Activated CD4-positive, CD25-positive, alpha-beta regulatory T cell (primary cell): ENCODE data around the gene SRSF2.
"Not testable (repeated sequence)": the region's sequence is repeated elsewhere in the genome, so short reads cannot be mapped to it uniquely, and the experiment has no call there.

ENCODE experiments used
- DNase-seq, 4 experiments: peaks; one replicate each; lab custom pipeline; 2025; lab: John Stamatoyannopoulos, UW

The SRSF2 gene

GRCh38 chr17:76700617-76701470 lies 36.3 kb downstream of the SRSF2 start:
- DNase-seq, result no peak

GRCh38 chr17:76700270-76700616 lies 36.9 kb downstream of the SRSF2 start:
- no peak for DNase-seq

DNA sequence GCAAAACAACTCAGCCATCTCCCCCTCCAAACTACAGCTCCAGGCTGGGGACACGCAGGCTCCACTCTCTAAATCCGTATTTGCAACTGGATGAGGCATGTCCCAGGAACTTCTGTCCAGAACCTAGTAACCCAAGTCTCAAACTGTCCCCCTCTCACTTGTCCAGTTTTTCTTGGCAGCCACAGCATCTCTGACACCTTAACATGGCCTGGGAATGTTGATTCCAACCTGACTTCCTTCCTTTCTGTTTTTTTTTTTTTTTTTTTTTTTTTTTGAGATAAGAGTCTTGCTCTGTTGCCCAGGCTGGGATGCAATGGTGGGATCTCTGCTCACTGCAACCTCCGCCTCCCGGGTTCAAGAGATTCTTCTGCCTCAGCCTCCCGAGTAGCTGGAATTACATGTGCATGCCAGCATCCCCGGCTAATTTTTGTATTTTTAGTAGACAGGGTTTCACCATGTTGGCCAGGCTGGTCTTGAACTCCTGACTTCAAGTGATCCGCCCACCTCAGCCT lies 38.6 kb downstream of the SRSF2 start:
- not testable (repeated sequence) for DNase-seq

- no peak for DNase-seq
Measured at GRCh38 chr17:76697702-76698465, 39.2 kb downstream of the SRSF2 start.

GRCh38 chr17:76696763-76697701 lies 40.1 kb downstream of the SRSF2 start:
- no peak for DNase-seq

- no peak for DNase-seq
Measured at GRCh38 chr17:76695059-76695831, 41.9 kb downstream of the SRSF2 start.

GRCh38 chr17:76691379-76692191 lies 45.5 kb downstream of the SRSF2 start:
- no peak for DNase-seq

- DNase-seq, result no peak
Measured at GRCh38 chr17:76690596-76691280, 46.4 kb downstream of the SRSF2 start.

GRCh38 chr17:76689859-76690258 lies 47.3 kb downstream of the SRSF2 start:
- DNase-seq, result no peak

DNA sequence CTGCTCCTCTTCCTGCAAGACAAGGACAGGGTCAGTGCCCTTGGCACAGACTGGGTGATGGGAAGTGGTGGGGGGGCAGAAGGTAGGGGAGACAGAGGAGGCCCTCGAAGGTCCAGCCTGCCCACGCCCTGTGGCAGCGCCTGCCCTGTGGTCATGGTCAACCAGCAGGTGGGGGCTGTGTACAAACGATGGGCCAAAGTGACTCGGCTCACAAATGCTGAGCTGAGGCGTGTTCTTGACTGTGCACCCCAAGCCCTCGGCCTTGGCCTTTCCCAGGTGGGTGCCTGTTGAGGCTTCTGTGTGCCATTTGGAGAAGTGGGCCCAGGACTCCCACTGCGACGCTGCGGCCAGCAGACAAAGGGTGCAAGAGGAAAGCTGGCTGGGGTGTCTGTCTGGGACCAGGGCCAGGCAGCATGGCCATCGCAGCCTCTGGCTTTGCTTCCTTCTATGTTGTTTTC lies 48.9 kb downstream of the SRSF2 start:
- no peak for DNase-seq

- DNase-seq, result no peak
Measured at GRCh38 chr17:76687298-76688164, 49.6 kb downstream of the SRSF2 start.

DNA sequence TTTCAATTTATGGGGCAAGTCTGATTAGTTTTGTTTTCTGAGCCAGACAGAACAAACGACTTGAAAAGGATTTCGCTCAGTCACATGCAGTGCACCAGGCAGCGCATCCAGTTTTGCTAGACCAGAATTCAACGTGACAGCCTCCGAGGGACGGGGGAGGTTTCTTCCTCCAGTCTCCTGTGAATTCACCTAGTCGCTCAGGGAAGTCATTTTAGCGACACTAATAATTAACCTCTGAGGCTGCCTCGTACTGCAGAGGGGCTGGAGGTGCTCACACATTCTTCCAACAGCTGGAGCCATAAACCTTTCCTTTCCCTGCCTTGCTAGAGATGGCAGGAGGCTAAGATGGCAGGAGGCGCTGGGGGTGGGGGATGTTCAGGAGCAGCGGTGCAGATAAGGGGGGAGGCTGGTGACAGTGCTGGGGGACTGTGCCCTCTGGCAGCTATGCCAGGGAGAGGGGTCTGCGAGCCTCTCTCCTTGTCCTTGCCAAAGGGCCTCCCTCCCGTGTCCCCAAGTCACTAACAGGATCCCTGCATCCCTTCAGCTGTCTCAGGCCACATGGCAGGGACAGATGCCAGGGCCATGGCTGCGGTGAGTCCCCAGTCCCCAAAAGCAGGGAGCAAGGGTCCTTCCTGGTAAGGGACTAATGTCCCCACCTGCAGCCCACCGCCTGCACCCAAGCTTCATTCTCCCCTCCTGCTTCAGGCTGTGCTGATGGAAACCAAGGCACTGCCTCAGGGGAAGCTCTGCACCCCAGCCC lies 50.4 kb downstream of the SRSF2 start:
- DNase-seq, result no peak

GRCh38 chr17:76685846-76686245 lies 51.3 kb downstream of the SRSF2 start:
- DNase-seq, result no peak

- DNase-seq, result no peak
Measured at GRCh38 chr17:76685366-76685765, 51.8 kb downstream of the SRSF2 start.

DNA sequence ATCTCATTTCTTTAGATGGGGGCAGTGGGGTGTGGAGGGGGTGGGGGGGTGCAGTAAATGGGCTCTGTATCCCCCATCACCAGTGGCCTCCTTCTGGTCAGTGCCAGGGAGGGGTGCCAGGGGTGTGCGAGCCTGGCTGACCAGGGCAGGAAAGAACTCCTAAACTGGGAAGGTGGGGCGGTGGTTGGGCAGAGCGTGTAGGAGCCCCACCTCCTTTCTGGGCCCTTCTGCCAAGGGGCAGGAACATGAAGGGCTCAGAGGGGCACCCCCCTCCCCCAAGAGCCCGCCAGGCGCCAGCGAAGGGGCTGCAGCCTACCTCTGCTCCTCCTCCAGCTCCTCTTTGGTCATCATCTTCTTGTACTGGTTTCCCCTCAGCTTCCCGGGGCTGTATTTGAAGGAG lies 52.4 kb downstream of the SRSF2 start:
- no peak for DNase-seq
